GM12801 (cell line): Measurements from ENCODE around the gene ZMYND12.

Experiments used
- CTCF ChIP-seq: IDR thresholded peaks from one replicate; pipeline ENCODE4 v1.5.1; 2011; ENCODE audit warnings: control low read depth; ENCODE audit not compliant: insufficient read length; ENCODE audit errors: extremely low read depth

The ZMYND12 gene

GRCh38 chr1:42456754-42457089 is 900 bp upstream of the ZMYND12 start:
- TF ChIP-seq CTCF: no peak

GRCh38 chr1:42454403-42454802 is 1.4 kb downstream of the ZMYND12 start:
- no peak for TF ChIP-seq CTCF

- TF ChIP-seq CTCF: no peak
Measured at GRCh38 chr1:42453386-42453785, 2.4 kb downstream of the ZMYND12 start.

GRCh38 chr1:42450061-42450460 is 5.8 kb downstream of the ZMYND12 start:
- no peak for TF ChIP-seq CTCF

GRCh38 chr1:42449256-42449655 is 6.6 kb downstream of the ZMYND12 start:
- TF ChIP-seq CTCF: no peak

- TF ChIP-seq CTCF: no peak
Measured at GRCh38 chr1:42442662-42443061, 13.2 kb downstream of the ZMYND12 start.

GRCh38 chr1:42439940-42440339 is 15.9 kb downstream of the ZMYND12 start:
- TF ChIP-seq CTCF: no peak

- TF ChIP-seq CTCF: no peak
Measured at GRCh38 chr1:42434340-42434739, 21.5 kb downstream of the ZMYND12 start.
